H9 (cell line): ENCODE results near the gene HNF4A. TPM values are rescaled to one million over a fixed set of nuclear protein-coding genes. Genes with fewer than 3 reads are reported as not detected.

ENCODE experiments used
- DNase-seq: peaks from one replicate; pipeline ENCODE4 v3.0.0-alpha.2; 2017
- H2AFZ ChIP-seq: one replicate; pipeline ENCODE4 v1.6.1; 2013; ENCODE audit warnings: mild to moderate bottlenecking, low read length, control low read depth, moderate library complexity
- H2AK5ac ChIP-seq: 2 replicates; pipeline ENCODE4 v1.6.1; 2013; ENCODE audit warnings: low read length, control low read depth, mixed read lengths; ENCODE audit not compliant: insufficient read length
- H2BK120ac ChIP-seq: one replicate; pipeline ENCODE4 v1.6.1; 2013; ENCODE audit warnings: low read depth, mild to moderate bottlenecking, low read length, control low read depth, inconsistent platforms; ENCODE audit not compliant: poor library complexity, severe bottlenecking
- H2BK12ac ChIP-seq: 2 replicates; pipeline ENCODE4 v1.6.1; 2013; ENCODE audit warnings: low read length, control low read depth, mixed read lengths, low read depth; ENCODE audit not compliant: insufficient read length
- H2BK15ac ChIP-seq: 2 replicates; pipeline ENCODE4 v1.6.1; 2013; ENCODE audit warnings: low read depth, low read length, control low read depth
- H2BK20ac ChIP-seq: one replicate; pipeline ENCODE4 v1.6.1; 2013; ENCODE audit warnings: low read depth, mild to moderate bottlenecking, low read length, control low read depth, inconsistent platforms; ENCODE audit not compliant: poor library complexity, severe bottlenecking
- H2BK5ac ChIP-seq: 2 replicates; pipeline ENCODE4 v1.6.1; 2013; ENCODE audit warnings: low read length, control low read depth, mixed read lengths; ENCODE audit not compliant: insufficient read length
- H3K14ac ChIP-seq: 2 replicates; pipeline ENCODE4 v1.6.1; 2013; ENCODE audit warnings: low read length, control low read depth; ENCODE audit not compliant: insufficient read depth
- H3K18ac ChIP-seq: 2 replicates; pipeline ENCODE4 v1.6.1; 2013; ENCODE audit warnings: low read depth, mild to moderate bottlenecking, mixed read lengths, low read length, control low read depth; ENCODE audit not compliant: insufficient read length
- H3K23ac ChIP-seq: 2 replicates; pipeline ENCODE4 v1.6.1; 2013; ENCODE audit warnings: low read length, control low read depth, mixed read lengths, low read depth; ENCODE audit not compliant: insufficient read length
- H3K23me2 ChIP-seq: 2 replicates; pipeline ENCODE4 v1.6.1; 2013; ENCODE audit warnings: low read depth, mild to moderate bottlenecking, mixed read lengths, low read length, control low read depth; ENCODE audit not compliant: insufficient read length, poor library complexity, severe bottlenecking
- H3K27ac ChIP-seq: 2 replicates; pipeline ENCODE4 v1.5.1; 2013; ENCODE audit warnings: low read length, control low read depth, mixed read lengths, low read depth; ENCODE audit not compliant: insufficient read length
- H3K27me3 ChIP-seq: 2 replicates; pipeline ENCODE4 v1.6.1; 2013; ENCODE audit warnings: low read length, control low read depth, inconsistent platforms; ENCODE audit not compliant: insufficient read depth
- H3K4ac ChIP-seq: 2 replicates; pipeline ENCODE4 v1.6.1; 2013; ENCODE audit warnings: low read depth, mild to moderate bottlenecking, control low read depth, inconsistent platforms, low read length, moderate library complexity
- H3K4me1 ChIP-seq: 2 replicates; pipeline ENCODE4 v1.6.1; 2013; ENCODE audit warnings: low read length, control low read depth, inconsistent platforms; ENCODE audit not compliant: insufficient read depth
- H3K4me2 ChIP-seq: 2 replicates; pipeline ENCODE4 v1.6.1; 2013; ENCODE audit warnings: low read length, control low read depth, mixed read lengths; ENCODE audit not compliant: insufficient read length, insufficient read depth
- H3K56ac ChIP-seq: 2 replicates; pipeline ENCODE4 v1.6.1; 2013; ENCODE audit warnings: low read depth, mild to moderate bottlenecking, mixed read lengths, low read length, control low read depth; ENCODE audit not compliant: insufficient read length
- H3K79me1 ChIP-seq: 2 replicates; pipeline ENCODE4 v1.6.1; 2013; ENCODE audit warnings: low read depth, mild to moderate bottlenecking, moderate library complexity, low read length, control low read depth, inconsistent platforms; ENCODE audit not compliant: insufficient read depth, poor library complexity, severe bottlenecking
- H3K79me2 ChIP-seq: 2 replicates; pipeline ENCODE4 v1.6.1; 2013; ENCODE audit warnings: low read length, control low read depth, inconsistent platforms; ENCODE audit not compliant: insufficient read depth
- H3K9ac ChIP-seq: 2 replicates; pipeline ENCODE4 v1.6.1; 2013; ENCODE audit warnings: low read length, control low read depth, mixed read lengths; ENCODE audit not compliant: insufficient read length; ENCODE audit errors: extremely low read depth
- H3K9me3 ChIP-seq: one replicate; pipeline ENCODE4 v1.6.1; 2013; ENCODE audit warnings: low read depth, low read length, inconsistent platforms; ENCODE audit not compliant: control insufficient read depth
- H3T11ph ChIP-seq: one replicate; pipeline ENCODE4 v1.6.1; 2013; ENCODE audit warnings: mild to moderate bottlenecking, low read length, control low read depth, inconsistent platforms
- H4K20me1 ChIP-seq: one replicate; pipeline ENCODE4 v1.6.1; 2013; ENCODE audit not compliant: control insufficient read depth, insufficient read length, insufficient read depth
- H4K5ac ChIP-seq: 2 replicates; pipeline ENCODE4 v1.6.1; 2013; ENCODE audit warnings: low read depth, mild to moderate bottlenecking, mixed read lengths, low read length, control low read depth; ENCODE audit not compliant: insufficient read length
- H4K8ac ChIP-seq: replicated peaks from 2 replicates; pipeline ENCODE4 v1.6.1; 2013; ENCODE audit warnings: low read length, control low read depth, mixed read lengths, low read depth; ENCODE audit not compliant: insufficient read length
- H4K91ac ChIP-seq: 2 replicates; pipeline ENCODE4 v1.6.1; 2013; ENCODE audit warnings: low read depth, mild to moderate bottlenecking, moderate library complexity, mixed read lengths, low read length, control low read depth; ENCODE audit not compliant: insufficient read length
- H3K27ac Mint-ChIP-seq, 3 experiments: 2 replicates in 2 of 3; 3 replicates in 1 of 3; pipeline ENCODE4 v1.8.0; 2020 to 2021; ENCODE audit warnings: mixed read lengths in 3 of 3, mild to moderate bottlenecking in 1 of 3, moderate library complexity in 1 of 3
- H3K27me3 Mint-ChIP-seq: 2 replicates; pipeline ENCODE4 v1.8.0; 2021; ENCODE audit warnings: low read depth, mild to moderate bottlenecking, moderate library complexity, mixed read lengths
- H3K36me3 Mint-ChIP-seq, 3 experiments: 2 replicates in 2 of 3; 3 replicates in 1 of 3; pipeline ENCODE4 v1.8.0; 2020 to 2021; ENCODE audit warnings: low read depth in 3 of 3, mixed read lengths in 3 of 3; ENCODE audit not compliant: insufficient read depth in 1 of 3
- H3K4me1 Mint-ChIP-seq, 2 experiments: 2 replicates each; pipeline ENCODE4 v1.8.0; 2020; ENCODE audit warnings: mixed read lengths in 2 of 2
- H3K4me3 Mint-ChIP-seq, 2 experiments: 2 replicates in 1 of 2; 3 replicates in 1 of 2; pipeline ENCODE4 v1.8.0; 2020 to 2021; ENCODE audit warnings: mild to moderate bottlenecking in 2 of 2, mixed read lengths in 2 of 2, moderate library complexity in 1 of 2
- H3K9me3 Mint-ChIP-seq, 2 experiments: 2 replicates in 1 of 2; 3 replicates in 1 of 2; pipeline ENCODE4 v1.8.0; 2020; ENCODE audit warnings: mild to moderate bottlenecking in 2 of 2, mixed read lengths in 2 of 2, moderate library complexity in 1 of 2
- WGBS: extraction: QIAGEN DNeasy Blood & Tissue Kit; methylation state at CpG from one replicate; pipeline ENCODE4 v1.1.7; 2013; ENCODE audit warnings: missing lambda C conversion rate, low lambda C conversion rate, mixed read lengths; ENCODE audit not compliant: insufficient read length; ENCODE audit errors: extremely low coverage; 5-methylcytosine and 5-hydroxymethylcytosine counted together
- total RNA-seq: library from RNA; stranded (reverse); gene quantifications from 2 replicates; pipeline ENCODE4 v1.2.1, GENCODE V29; 2021
- TF ChIP-seq, protein P1 (sequence below): fragments of 200-600 bp; sonication (generic); conservative IDR thresholded peaks from 3 replicates; pipeline ENCODE4 v1.8.0; 2021; ENCODE audit warnings: antibody characterized with exemption, mild to moderate bottlenecking

Gene HNF4A
- total RNA-seq, 1 experiment from 2014 or later = not detected

DNA sequence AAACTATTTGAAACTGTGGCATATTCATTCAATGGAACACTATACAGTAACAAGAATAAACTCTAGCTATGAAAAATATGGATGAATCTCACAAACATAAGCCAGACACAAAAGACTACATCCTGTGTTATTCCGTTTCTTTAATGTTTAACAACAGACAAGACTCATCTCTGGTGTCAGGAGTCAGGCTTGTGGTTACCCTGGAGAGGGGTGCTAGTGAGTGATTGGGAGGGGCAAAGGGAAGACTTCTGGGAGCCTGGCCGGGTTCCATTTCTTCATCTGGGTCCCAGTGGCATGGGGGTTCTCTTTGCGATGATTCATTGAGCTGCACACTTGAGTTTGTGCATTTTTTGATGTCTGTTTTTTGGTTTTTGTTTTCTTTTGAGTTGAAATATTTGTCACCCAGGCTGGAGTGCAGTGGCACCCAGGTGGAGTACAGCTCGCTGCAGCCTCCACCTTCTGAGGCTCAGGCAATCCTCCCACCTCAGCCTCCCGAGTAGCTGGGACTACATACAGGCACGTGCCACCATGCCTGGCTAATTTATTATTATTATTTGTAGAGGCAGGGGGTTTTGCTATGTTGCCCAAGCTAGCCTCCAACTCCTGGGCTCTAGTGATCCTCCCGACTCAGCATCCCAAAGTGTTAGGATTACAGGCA is 98.9 kb downstream of the HNF4A start:
- Histone ChIP-seq H3K79me2 (no peaks in the 10 kb centered on the region), H2AFZ (no peak overlapping the region), H3K4me2 (no peak overlapping the region), H2BK15ac (no peak overlapping the region), H3K4ac (no peak overlapping the region), H3K27me3 (no peaks in the 10 kb centered on the region), H2BK20ac (no peak overlapping the region), H2AK5ac (no peak overlapping the region), H2BK12ac (no peak overlapping the region), H3K14ac (no peak overlapping the region), H3K9ac (no peak overlapping the region), H3T11ph (no peak overlapping the region), H3K9me3 (no peaks in the 10 kb centered on the region), H4K91ac (no peak overlapping the region), H3K27ac (no peak overlapping the region), H3K18ac (no peak overlapping the region), H3K23me2 (no peaks in the 10 kb centered on the region), H4K5ac (no peak overlapping the region), H3K23ac (no peak overlapping the region), H2BK5ac (no peak overlapping the region), H4K20me1 (no peaks in the 10 kb centered on the region), H3K56ac (no peak overlapping the region), H2BK120ac (no peak overlapping the region), H3K79me1 (no peaks in the 10 kb centered on the region), H4K8ac (no peak overlapping the region), H3K4me1 (no peaks in the 10 kb centered on the region)
- WGBS = no CpG with 5 or more reads among the region's 7 CpGs
- Mint-ChIP-seq H3K27ac (no peak overlapping the region), H3K36me3 (no peaks in the 10 kb centered on the region), H3K9me3 (no peaks in the 10 kb centered on the region), H3K4me1 (peaks cover 0 to 2% of the 10 kb centered on the region in 2 experiments; a peak in 1 of 4 replicates), H3K27me3 (no peaks in the 10 kb centered on the region; the same call in 1 of the 2 replicates), H3K4me3 (no peak overlapping the region)
- DNase-seq = no peak
- TF ChIP-seq, protein P1, sequence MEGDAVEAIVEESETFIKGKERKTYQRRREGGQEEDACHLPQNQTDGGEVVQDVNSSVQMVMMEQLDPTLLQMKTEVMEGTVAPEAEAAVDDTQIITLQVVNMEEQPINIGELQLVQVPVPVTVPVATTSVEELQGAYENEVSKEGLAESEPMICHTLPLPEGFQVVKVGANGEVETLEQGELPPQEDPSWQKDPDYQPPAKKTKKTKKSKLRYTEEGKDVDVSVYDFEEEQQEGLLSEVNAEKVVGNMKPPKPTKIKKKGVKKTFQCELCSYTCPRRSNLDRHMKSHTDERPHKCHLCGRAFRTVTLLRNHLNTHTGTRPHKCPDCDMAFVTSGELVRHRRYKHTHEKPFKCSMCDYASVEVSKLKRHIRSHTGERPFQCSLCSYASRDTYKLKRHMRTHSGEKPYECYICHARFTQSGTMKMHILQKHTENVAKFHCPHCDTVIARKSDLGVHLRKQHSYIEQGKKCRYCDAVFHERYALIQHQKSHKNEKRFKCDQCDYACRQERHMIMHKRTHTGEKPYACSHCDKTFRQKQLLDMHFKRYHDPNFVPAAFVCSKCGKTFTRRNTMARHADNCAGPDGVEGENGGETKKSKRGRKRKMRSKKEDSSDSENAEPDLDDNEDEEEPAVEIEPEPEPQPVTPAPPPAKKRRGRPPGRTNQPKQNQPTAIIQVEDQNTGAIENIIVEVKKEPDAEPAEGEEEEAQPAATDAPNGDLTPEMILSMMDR = no peak
